ENCODE data around the gene ELAC2. TPM values are rescaled to one million over a fixed set of nuclear protein-coding genes. Genes with fewer than 3 reads are reported as not detected.

Gene ELAC2
- total RNA-seq, 2 donors from 2014 or later = 66.9 to 104 TPM

DNA sequence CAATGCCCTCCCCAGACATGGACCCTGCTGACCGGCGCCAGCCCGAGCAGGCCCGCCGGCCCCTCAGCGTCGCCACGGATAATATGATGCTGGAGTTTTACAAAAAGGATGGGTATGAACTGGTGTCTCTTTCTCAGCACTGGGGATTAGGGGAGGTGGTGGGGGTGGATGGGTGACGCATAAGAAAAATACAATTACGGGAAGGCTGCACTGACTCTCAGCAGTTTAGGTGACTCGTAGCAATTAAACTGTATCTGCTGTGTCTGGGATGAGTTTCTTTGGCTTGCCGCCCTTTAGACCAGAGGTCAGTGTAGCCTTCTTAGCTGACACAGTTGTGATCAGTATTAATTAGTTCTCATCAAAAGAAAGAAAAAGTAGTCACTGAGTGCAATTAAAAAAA lies 59.0 kb downstream of the ELAC2 start:
- H3K4me3 ChIP-seq = no peak overlapping the region
- DNase-seq (ENCODE audit: low spot score) = no peak
- no peaks in the 10 kb centered on the region for H3K27me3 ChIP-seq (replicated peaks; ENCODE audit: insufficient read depth)
- WGBS = 91% methylated on average over 12 of the region's 12 CpGs
- H3K9me3 ChIP-seq = no peaks in the 10 kb centered on the region
- intact Hi-C loops (cut with DNase I) = no loop called here
- no peaks in the 10 kb centered on the region for H3K36me3 ChIP-seq
- H3K4me1 ChIP-seq (replicated peaks) = no peaks in the 10 kb centered on the region
- H3K27ac ChIP-seq = no peak overlapping the region
- TF ChIP-seq, protein P1, sequence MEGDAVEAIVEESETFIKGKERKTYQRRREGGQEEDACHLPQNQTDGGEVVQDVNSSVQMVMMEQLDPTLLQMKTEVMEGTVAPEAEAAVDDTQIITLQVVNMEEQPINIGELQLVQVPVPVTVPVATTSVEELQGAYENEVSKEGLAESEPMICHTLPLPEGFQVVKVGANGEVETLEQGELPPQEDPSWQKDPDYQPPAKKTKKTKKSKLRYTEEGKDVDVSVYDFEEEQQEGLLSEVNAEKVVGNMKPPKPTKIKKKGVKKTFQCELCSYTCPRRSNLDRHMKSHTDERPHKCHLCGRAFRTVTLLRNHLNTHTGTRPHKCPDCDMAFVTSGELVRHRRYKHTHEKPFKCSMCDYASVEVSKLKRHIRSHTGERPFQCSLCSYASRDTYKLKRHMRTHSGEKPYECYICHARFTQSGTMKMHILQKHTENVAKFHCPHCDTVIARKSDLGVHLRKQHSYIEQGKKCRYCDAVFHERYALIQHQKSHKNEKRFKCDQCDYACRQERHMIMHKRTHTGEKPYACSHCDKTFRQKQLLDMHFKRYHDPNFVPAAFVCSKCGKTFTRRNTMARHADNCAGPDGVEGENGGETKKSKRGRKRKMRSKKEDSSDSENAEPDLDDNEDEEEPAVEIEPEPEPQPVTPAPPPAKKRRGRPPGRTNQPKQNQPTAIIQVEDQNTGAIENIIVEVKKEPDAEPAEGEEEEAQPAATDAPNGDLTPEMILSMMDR (IDR thresholded peaks at IDR 0.05) = no peak
- TF ChIP-seq POLR2AphosphoS5 (IDR thresholded peaks at IDR 0.05) (no peak), POLR2A (IDR thresholded peaks at IDR 0.05) (no peak)

DNA sequence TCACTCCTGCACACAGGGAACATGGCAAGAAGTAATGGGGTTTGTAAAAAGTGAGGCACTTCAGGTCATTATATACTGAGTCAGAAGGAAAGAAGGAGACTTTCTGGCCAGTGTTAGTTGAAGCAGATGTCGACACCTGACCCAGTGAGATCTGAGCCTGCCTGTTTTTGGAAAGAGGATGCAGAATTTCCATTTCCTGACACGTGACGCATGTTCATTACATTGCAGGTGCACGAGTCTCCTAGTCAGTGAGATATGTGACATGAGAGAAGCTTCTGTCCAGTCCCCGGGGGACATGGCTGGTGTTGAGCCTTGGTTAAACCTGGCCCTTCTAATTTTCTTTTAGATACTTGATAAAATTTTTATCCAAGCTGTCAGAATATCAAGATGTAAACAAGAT lies 62.3 kb downstream of the ELAC2 start:
- intact Hi-C loops (cut with DNase I) = no loop called here
- H3K4me1 ChIP-seq (replicated peaks) = no peaks in the 10 kb centered on the region
- H3K27ac ChIP-seq = no peak overlapping the region
- TF ChIP-seq POLR2AphosphoS5 (IDR thresholded peaks at IDR 0.05) (no peak), POLR2A (IDR thresholded peaks at IDR 0.05) (no peak)
- TF ChIP-seq, protein P1 (IDR thresholded peaks at IDR 0.05) = no peak
- no peaks in the 10 kb centered on the region for H3K27me3 ChIP-seq (replicated peaks; ENCODE audit: insufficient read depth)
- no peak for DNase-seq (ENCODE audit: low spot score)
- 90% methylated on average over 5 of the region's 5 CpGs for WGBS
- no peaks in the 10 kb centered on the region for H3K9me3 ChIP-seq
- H3K36me3 ChIP-seq = no peaks in the 10 kb centered on the region
- no peak overlapping the region for H3K4me3 ChIP-seq

DNA sequence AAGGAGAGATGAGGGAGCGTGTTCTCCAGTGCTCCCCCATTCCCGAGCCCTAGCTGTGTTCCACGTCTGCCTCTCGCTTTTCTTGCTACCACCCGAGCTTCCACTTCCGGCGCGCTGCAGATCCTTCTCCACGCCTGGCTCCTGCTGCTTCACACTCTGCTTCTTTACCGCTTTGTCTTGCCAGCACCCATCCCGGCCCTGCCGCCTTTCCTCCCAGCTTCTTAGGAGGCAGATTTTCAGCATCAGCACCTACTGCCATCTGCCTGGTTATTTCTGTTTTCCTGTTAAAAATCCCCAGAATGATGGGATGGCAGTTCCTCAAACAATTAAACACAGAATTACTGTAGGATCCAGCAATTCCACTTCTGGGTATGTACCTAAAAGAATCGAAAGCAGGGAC lies 64.7 kb downstream of the ELAC2 start:
- intact Hi-C loops (cut with DNase I) = no loop called here
- no peaks in the 10 kb centered on the region for H3K36me3 ChIP-seq
- DNase-seq (ENCODE audit: low spot score) = no peak
- WGBS = 97% methylated on average over 13 of the region's 13 CpGs
- H3K27me3 ChIP-seq (replicated peaks; ENCODE audit: insufficient read depth) = no peaks in the 10 kb centered on the region
- H3K9me3 ChIP-seq = no peaks in the 10 kb centered on the region
- H3K27ac ChIP-seq = no peak overlapping the region
- no peak overlapping the region for H3K4me3 ChIP-seq
- TF ChIP-seq POLR2A (IDR thresholded peaks at IDR 0.05) = no peak
- no peak for TF ChIP-seq POLR2AphosphoS5 (IDR thresholded peaks at IDR 0.05)
- TF ChIP-seq, protein P1 (IDR thresholded peaks at IDR 0.05) = no peak
- H3K4me1 ChIP-seq (replicated peaks) = no peaks in the 10 kb centered on the region

DNA sequence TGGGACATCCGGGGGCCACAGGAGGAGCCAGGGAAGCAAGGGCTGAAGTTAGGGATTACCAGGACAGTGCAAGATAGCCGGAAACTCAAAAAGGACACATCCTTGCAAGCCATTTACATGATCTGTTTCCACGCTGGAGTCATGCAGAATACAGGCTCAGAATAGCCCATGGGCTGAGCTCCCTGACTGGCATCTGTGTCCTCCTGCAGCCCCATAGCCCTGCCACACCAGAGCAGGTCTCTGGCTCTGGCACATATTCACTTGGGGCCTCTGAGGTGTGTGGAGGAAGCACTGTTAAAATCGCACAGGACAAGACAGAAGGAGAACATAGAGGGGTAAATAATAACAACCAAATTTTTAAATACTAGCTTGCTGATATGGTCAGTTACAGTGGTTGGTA lies 65.8 kb downstream of the ELAC2 start:
- 96% methylated on average over 4 of the region's 4 CpGs for WGBS

GRCh38 chr17:12947047-12947446 lies 70.8 kb downstream of the ELAC2 start:
- Histone ChIP-seq H3K27me3 (replicated peaks; ENCODE audit: insufficient read depth) (no peaks in the 10 kb centered on the region), H3K36me3 (no peaks in the 10 kb centered on the region), H3K27ac (no peak overlapping the region), H3K4me3 (no peak overlapping the region), H3K4me1 (replicated peaks) (no peaks in the 10 kb centered on the region), H3K9me3 (no peaks in the 10 kb centered on the region)
- no peak for TF ChIP-seq POLR2AphosphoS5 (IDR thresholded peaks at IDR 0.05)
- TF ChIP-seq, protein P1 (IDR thresholded peaks at IDR 0.05) = no peak
- TF ChIP-seq POLR2A (IDR thresholded peaks at IDR 0.05) = no peak
- intact Hi-C loops (cut with DNase I) = no loop called here
- WGBS = 77% methylated on average over 4 of the region's 4 CpGs
- DNase-seq (ENCODE audit: low spot score) = no peak

More for the DNA sequence above, 65.8 kb downstream of the ELAC2 start:
- no peak overlapping the region for H3K27ac ChIP-seq
- H3K36me3 ChIP-seq = no peaks in the 10 kb centered on the region
- no peak overlapping the region for H3K4me3 ChIP-seq
- TF ChIP-seq POLR2AphosphoS5 (IDR thresholded peaks at IDR 0.05) (no peak), POLR2A (IDR thresholded peaks at IDR 0.05) (no peak)
- TF ChIP-seq, protein P1 (IDR thresholded peaks at IDR 0.05) = no peak
- no peaks in the 10 kb centered on the region for H3K9me3 ChIP-seq
- intact Hi-C loops (cut with DNase I) = no loop called here
- no peaks in the 10 kb centered on the region for H3K27me3 ChIP-seq (replicated peaks; ENCODE audit: insufficient read depth)
- no peaks in the 10 kb centered on the region for H3K4me1 ChIP-seq (replicated peaks)
- no peak for DNase-seq (ENCODE audit: low spot score)
